Measurements from ENCODE around the gene UBAP2. TPM values are rescaled to one million over a fixed set of nuclear protein-coding genes. Genes with fewer than 3 reads are reported as not detected.

UBAP2 gene
- total RNA-seq, 1 donor from 2014 or later: 35.2 TPM

DNA sequence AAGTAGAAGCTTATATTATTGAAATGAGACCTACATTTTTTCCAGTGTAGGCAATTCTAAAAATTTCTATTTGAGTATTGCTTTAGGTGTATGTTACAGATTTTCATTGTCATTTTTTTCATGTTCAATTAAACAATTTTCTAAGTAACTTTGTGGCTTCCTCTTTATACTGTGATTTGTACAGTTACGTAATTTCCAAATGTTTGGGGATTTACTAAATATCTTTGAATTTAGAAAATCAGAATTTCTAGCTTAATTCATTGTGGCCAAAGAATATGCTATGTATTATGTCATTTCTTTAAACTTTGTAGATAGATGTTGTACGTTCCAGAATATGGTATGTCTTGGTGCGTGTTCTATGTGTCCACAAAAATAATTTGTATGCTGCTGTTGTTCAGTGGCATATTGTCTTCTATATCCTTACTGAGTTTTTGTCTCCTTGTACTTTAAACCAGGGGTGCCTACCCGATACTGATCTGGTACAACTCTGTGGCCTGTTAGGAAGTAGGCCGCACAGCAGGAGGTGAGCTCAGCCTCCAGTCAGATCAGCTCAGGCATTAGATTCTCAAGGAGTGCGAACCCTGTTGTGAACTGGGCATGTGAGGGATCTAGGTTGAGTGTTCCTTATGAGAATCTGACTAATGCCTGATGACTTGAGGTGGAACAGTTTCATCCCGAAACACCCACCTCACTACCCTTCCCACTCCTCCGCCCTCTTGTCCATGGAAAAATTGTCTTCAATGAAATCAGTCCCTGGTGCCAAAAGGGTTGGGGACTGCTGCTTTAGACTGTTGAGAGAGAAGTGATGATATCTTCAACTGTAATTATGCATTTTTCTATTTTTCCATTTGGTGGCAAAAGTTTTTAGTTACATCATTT lies 168.2 kb downstream of the UBAP2 start:
- no peak for DNase-seq (ENCODE audit: extremely low read depth, low read depth, low spot score)

- DNase-seq (ENCODE audit: extremely low read depth, low read depth, low spot score): no peak
Observed at GRCh38 chr9:33878691-33879366, 169.9 kb downstream of the UBAP2 start.

GRCh38 chr9:33877727-33878489 lies 170.8 kb downstream of the UBAP2 start:
- no peak for DNase-seq (ENCODE audit: extremely low read depth, low read depth, low spot score)

Other genes starting within 250 kb of the UBAP2 start
- gene UBE2R2, start 231.7 kb downstream of the UBAP2 start, total RNA-seq: 42.3 and 49.7 TPM in 2 replicates
- gene DCAF12, start 77.8 kb upstream of the UBAP2 start, total RNA-seq: 25.0 and 25.3 TPM in 2 replicates
- 30.6 and 34.5 TPM in 2 replicates for gene UBAP1, start 130.2 kb upstream of the UBAP2 start, total RNA-seq

Data from glomerular endothelial cell (primary cell).